H1 (cell line): Measurements from ENCODE around the gene WNT2. TPM values are rescaled to one million over a fixed set of nuclear protein-coding genes. Genes with fewer than 3 reads are reported as not detected.

Experiments used
- CTCF ChIA-PET: fragments of 300-600 bp; sonication (Branson Sonifier 250); formaldehyde crosslinking; loops from one replicate; lab custom pipeline; 2021; ENCODE audit not compliant: partially characterized antibody; lab: Charles Lee
- POLR2A ChIA-PET: fragments of 300-600 bp; sonication (Branson Sonifier 250); formaldehyde crosslinking; loops from one replicate; lab custom pipeline; 2021; ENCODE audit warnings: inconsistent platforms; ENCODE audit not compliant: partially characterized antibody; lab: Charles Lee
- DNase-seq, 2 experiments: peaks; one replicate each; pipeline versions ENCODE4 v3.0.0 to v3.0.0-alpha.2; 2010 to 2022; ENCODE audit warnings: low spot score in 2 of 2, low read depth in 1 of 2, mixed read lengths in 1 of 2
- FAIRE-seq: peaks from 2 replicates; lab custom pipeline; 2011; peaks lifted over from hg19 to GRCh38; lab: Jason Lieb, UNC
- H2AFZ ChIP-seq: 2 replicates; pipeline ENCODE4 v1.8.1; 2012; ENCODE audit warnings: low read length, inconsistent platforms
- H2AK5ac ChIP-seq: 2 replicates; pipeline ENCODE4 v1.6.1; 2013; ENCODE audit warnings: low read depth, low read length
- H2BK120ac ChIP-seq: replicated peaks from 2 replicates; pipeline ENCODE3; 2013; ENCODE audit warnings: low read depth, low read length, inconsistent platforms
- H2BK12ac ChIP-seq: 2 replicates; pipeline ENCODE4 v1.6.1; 2013; ENCODE audit warnings: low read depth, low read length
- H2BK15ac ChIP-seq: 2 replicates; pipeline ENCODE4 v1.6.1; 2013; ENCODE audit warnings: low read length
- H2BK20ac ChIP-seq: 2 replicates; pipeline ENCODE4 v1.6.1; 2013; ENCODE audit warnings: low read length
- H2BK5ac ChIP-seq: 2 replicates; pipeline ENCODE4 v1.6.1; 2013; ENCODE audit warnings: low read depth, low read length
- H3K14ac ChIP-seq: 2 replicates; pipeline ENCODE4 v1.6.1; 2013; ENCODE audit warnings: inconsistent platforms; ENCODE audit not compliant: insufficient read length
- H3K18ac ChIP-seq: 2 replicates; pipeline ENCODE4 v1.6.1; 2013; ENCODE audit warnings: low read length; ENCODE audit errors: extremely low read depth
- H3K23ac ChIP-seq: 2 replicates; pipeline ENCODE4 v1.6.1; 2013; ENCODE audit warnings: inconsistent platforms; ENCODE audit not compliant: insufficient read length
- H3K23me2 ChIP-seq: 2 replicates; pipeline ENCODE4 v1.6.1; 2013; ENCODE audit warnings: low read depth, low read length
- H3K27ac ChIP-seq: 2 replicates; pipeline ENCODE4 v1.6.1; 2011; ENCODE audit warnings: low read depth, low read length, inconsistent platforms
- H3K27me3 ChIP-seq, 4 experiments: replicated peaks in 1 of 4; 1 replicate in 1 of 4; 2 replicates in 3 of 4; pipeline versions ENCODE4 v1.6.1 to v1.8.1; 2011 to 2013; ENCODE audit warnings: low read length in 3 of 4, mild to moderate bottlenecking in 3 of 4, inconsistent platforms in 2 of 4, mixed read lengths in 2 of 4, moderate library complexity in 1 of 4; ENCODE audit not compliant: control insufficient read depth in 3 of 4, insufficient read depth in 3 of 4; ENCODE audit errors: extremely low read depth in 1 of 4
- H3K36me3 ChIP-seq, 4 experiments: 2 replicates each; pipeline versions ENCODE4 v1.6.1 to v1.8.1; 2011 to 2013; ENCODE audit warnings: mild to moderate bottlenecking in 4 of 4, low read length in 3 of 4, moderate library complexity in 2 of 4, control low read depth in 1 of 4, inconsistent platforms in 1 of 4; ENCODE audit not compliant: insufficient read depth in 4 of 4, control insufficient read depth in 2 of 4
- H3K4ac ChIP-seq: replicated peaks from 2 replicates; pipeline ENCODE3; 2013; ENCODE audit warnings: low read length, low read depth, mixed read lengths, inconsistent platforms; ENCODE audit not compliant: insufficient read length
- H3K4me1 ChIP-seq, 4 experiments: replicated peaks in 1 of 4; 1 replicate in 1 of 4; 2 replicates in 3 of 4; pipeline versions ENCODE4 v1.6.1 to v1.8.1; 2011 to 2013; ENCODE audit warnings: low read length in 3 of 4, inconsistent platforms in 2 of 4, mixed read lengths in 1 of 4; ENCODE audit not compliant: insufficient read depth in 4 of 4, control insufficient read depth in 3 of 4
- H3K4me2 ChIP-seq, 2 experiments: 2 replicates each; pipeline versions ENCODE4 v1.6.1 to v1.8.1; 2011 to 2013; ENCODE audit warnings: low read depth in 2 of 2, low read length in 2 of 2, control low read depth in 1 of 2, inconsistent platforms in 1 of 2, mild to moderate bottlenecking in 1 of 2; ENCODE audit not compliant: insufficient read depth in 1 of 2
- H3K4me3 ChIP-seq, 4 experiments: fragments of 200-600, 300-600 bp in 1 of 4; sonication (generic), shearing (Covaris generic), sonication (Bioruptor Twin) in 1 of 4; 2 replicates each; pipeline versions ENCODE4 v1.5.1 to v1.8.1; 2011 to 2016; ENCODE audit warnings: low read length in 4 of 4, low read depth in 3 of 4, control low read depth in 2 of 4, inconsistent platforms in 2 of 4, mild to moderate bottlenecking in 2 of 4, mixed read lengths in 1 of 4, moderate library complexity in 1 of 4; ENCODE audit not compliant: insufficient read depth in 2 of 4; ENCODE audit errors: extremely low read depth in 1 of 4
- H3K56ac ChIP-seq: replicated peaks from 2 replicates; pipeline ENCODE3; 2013; ENCODE audit warnings: low read depth, mild to moderate bottlenecking, mixed read lengths, low read length, inconsistent platforms; ENCODE audit not compliant: insufficient read length
- H3K79me1 ChIP-seq: 2 replicates; pipeline ENCODE4 v1.6.1; 2013; ENCODE audit warnings: low read depth, low read length, control low read depth
- H3K79me2 ChIP-seq, 2 experiments: 2 replicates each; pipeline versions ENCODE4 v1.6.1 to v1.8.1; 2012 to 2013; ENCODE audit warnings: low read length in 2 of 2, mild to moderate bottlenecking in 2 of 2, inconsistent platforms in 1 of 2; ENCODE audit not compliant: insufficient read depth in 2 of 2, control insufficient read depth in 1 of 2
- H3K9ac ChIP-seq, 4 experiments: replicated peaks in 1 of 4; 1 replicate in 1 of 4; 2 replicates in 3 of 4; pipeline versions ENCODE4 v1.6.1 to v1.8.1; 2011 to 2013; ENCODE audit warnings: low read depth in 3 of 4, low read length in 3 of 4, control low read depth in 2 of 4, mild to moderate bottlenecking in 2 of 4, moderate library complexity in 2 of 4, inconsistent platforms in 1 of 4; ENCODE audit errors: extremely low read depth in 1 of 4
- H3K9me3 ChIP-seq, 2 experiments: 2 replicates each; pipeline versions ENCODE4 v1.6.1 to v1.8.1; 2012 to 2013; ENCODE audit warnings: mild to moderate bottlenecking in 2 of 2, moderate library complexity in 2 of 2, control low read depth in 1 of 2, inconsistent platforms in 1 of 2, low read depth in 1 of 2, low read length in 1 of 2, mixed read lengths in 1 of 2; ENCODE audit not compliant: insufficient read depth in 2 of 2
- H4K20me1 ChIP-seq, 2 experiments: replicated peaks in 1 of 2; 2 replicates each; pipeline versions ENCODE3 to v1.8.1; 2011 to 2013; ENCODE audit warnings: inconsistent platforms in 2 of 2, low read length in 2 of 2, mild to moderate bottlenecking in 1 of 2; ENCODE audit not compliant: insufficient read depth in 2 of 2, control insufficient read depth in 1 of 2
- H4K5ac ChIP-seq: 2 replicates; pipeline ENCODE4 v1.6.1; 2013; ENCODE audit warnings: low read length, low read depth, mixed read lengths, inconsistent platforms; ENCODE audit not compliant: insufficient read length
- H4K8ac ChIP-seq: 2 replicates; pipeline ENCODE4 v1.8.0; 2013; ENCODE audit warnings: mild to moderate bottlenecking, moderate library complexity, low read length, inconsistent platforms; ENCODE audit not compliant: insufficient read depth; ENCODE audit errors: extremely low read depth
- H4K91ac ChIP-seq: replicated peaks from 2 replicates; pipeline ENCODE3; 2013; ENCODE audit warnings: low read length, mixed read lengths, inconsistent platforms; ENCODE audit not compliant: insufficient read length
- ATF3 ChIP-seq: IDR thresholded peaks from 2 replicates; pipeline ENCODE4 v1.6.1; 2011; ENCODE audit warnings: low read depth, mild to moderate bottlenecking, low read length; ENCODE audit not compliant: insufficient read depth
- BACH1 ChIP-seq: IDR thresholded peaks from 2 replicates; pipeline ENCODE4 v1.6.1; 2012; ENCODE audit warnings: low read length, improper control_type of control experiment
- FOSL1 ChIP-seq: IDR thresholded peaks from 2 replicates; pipeline ENCODE4 v1.6.1; 2011; ENCODE audit warnings: mild to moderate bottlenecking, low read depth, low read length, moderate library complexity; ENCODE audit not compliant: insufficient read depth
- KDM1A ChIP-seq: fragments of 200-600, 300-600 bp; sonication (generic); IDR thresholded peaks from 2 replicates; pipeline ENCODE4 v1.7.1; 2016; ENCODE audit warnings: mild to moderate bottlenecking, low read length, borderline replicate concordance
- KDM4A ChIP-seq: IDR thresholded peaks from one replicate; pipeline ENCODE4 v1.7.1; 2012; ENCODE audit warnings: low read depth, mild to moderate bottlenecking, moderate library complexity, low read length, inconsistent platforms; ENCODE audit not compliant: severe bottlenecking
- PHF8 ChIP-seq: fragments of 200-600 bp; sonication (generic); conservative IDR thresholded peaks from 2 replicates; pipeline ENCODE4 v1.7.1; 2012; ENCODE audit warnings: low read depth, mild to moderate bottlenecking, inconsistent platforms, low read length, moderate library complexity
- POLR2A ChIP-seq, 2 experiments: IDR thresholded peaks; 1 replicate in 1 of 2; 2 replicates in 1 of 2; pipeline ENCODE4 v1.6.1; 2011; ENCODE audit warnings: low read depth in 2 of 2, low read length in 2 of 2, mild to moderate bottlenecking in 2 of 2; ENCODE audit errors: control extremely low read depth in 1 of 2
- SUZ12 ChIP-seq: fragments of 200-600 bp; sonication (generic); IDR thresholded peaks from 2 replicates; pipeline ENCODE4 v1.6.1; 2012; ENCODE audit warnings: mild to moderate bottlenecking, inconsistent platforms, low read length, moderate library complexity, mixed read lengths
- WGBS, 2 experiments: shearing (Covaris generic) in 1 of 2; methylation state at CpG; one replicate each; pipeline versions ENCODE4 v1.1.6 to v1.1.7; 2013 to 2015; ENCODE audit warnings: low lambda C conversion rate in 2 of 2, mixed read lengths in 2 of 2, inconsistent platforms in 1 of 2, low coverage in 1 of 2, missing lambda C conversion rate in 1 of 2; ENCODE audit not compliant: insufficient replicate concordance in 2 of 2, insufficient coverage in 1 of 2, insufficient read length in 1 of 2; ENCODE audit errors: extremely low coverage in 1 of 2, missing lambda C conversion rate in 1 of 2; 5-methylcytosine and 5-hydroxymethylcytosine counted together
- polyA plus RNA-seq, 7 experiments: library from polyadenylated mRNA; depleted of rRNA in 3 of 7; stranded (reverse) in 5 of 7; unstranded in 2 of 7; fragments of >200 nt in 5 of 7; fragments of 200-250 nt in 2 of 7; gene quantifications; 1 replicate in 5 of 7; 2 replicates in 1 of 7; 4 replicates in 1 of 7; pipeline versions ENCODE4 v1.2.1 to v1.2.3, GENCODE V29; 2011 to 2013; ENCODE audit warnings: missing spikeins in 2 of 7, mixed read lengths in 2 of 7
- total RNA-seq: library from RNA; stranded (reverse); fragmentation: NEBNext Ultra II Directional; extraction: Animal tissue kit (Norgen Biotek cat#: 25700); gene quantifications from 2 replicates; pipeline ENCODE4 v1.2.1, GENCODE V29; 2021
- TF ChIP-seq, protein P1 (sequence below): IDR thresholded peaks from 2 replicates; pipeline ENCODE4 v1.6.1; 2012; ENCODE audit warnings: inconsistent platforms

The WNT2 gene
- total and polyA plus RNA-seq, 2 of the 8 experiments (the other 6 are each of a cell fraction or from before 2014, with no cell fraction given), result not detected

- peak overlapping the region; percentile 32 to 70 (median 45) for H3K4me3 ChIP-seq
- H2AK5ac ChIP-seq, result no peak overlapping the region
- H3K9me3 ChIP-seq, result no peaks in the 10 kb centered on the region
- H2AFZ ChIP-seq, result peak overlapping the region; percentile 62; the same call in 1 of the 2 replicates
- H3K23ac ChIP-seq, result no peak overlapping the region
- WGBS, 2 experiments, result 3% methylated on average over 48 of the region's 67 CpGs; no CpG with 5 or more reads in 1 of the 2 experiments
- no peak overlapping the region for H2BK120ac ChIP-seq
- peak in 1 of 2 experiments; percentile 72 for DNase-seq
- peaks cover 17% of the 10 kb centered on the region for H3K23me2 ChIP-seq
- H3K4me2 ChIP-seq, result peak overlapping the region; percentile 96 to 98
- H3K4me1 ChIP-seq, result peaks cover 0 to 16% (median 4%) of the 10 kb centered on the region in 4 experiments; a peak in 3 of 7 replicates
- no peak overlapping the region; the same call in 1 of the 2 replicates for H2BK15ac ChIP-seq
- no peak for FAIRE-seq
- no peak overlapping the region for H3K9ac ChIP-seq
- H2BK12ac ChIP-seq, result 0 out of 2 replicates have a peak overlapping the region, but pooled peaks have one; percentile 27
- 0 out of 2 replicates have a peak overlapping the region, but pooled peaks have one; percentile 32 for H3K18ac ChIP-seq
- H4K5ac ChIP-seq, result no peak overlapping the region
- H3K79me1 ChIP-seq, result no peaks in the 10 kb centered on the region
- no peaks in the 10 kb centered on the region for H3K79me2 ChIP-seq
- H4K91ac ChIP-seq, result no peak overlapping the region
- H3K56ac ChIP-seq, result no peak overlapping the region
- CTCF ChIA-PET, result interaction anchor here (0.9 to 2.6 kb wide), 10 partner anchors 9 to 153 kb away, joined by 3 to 14 read pairs (median 5); no protein-coding TSS in a partner anchor
- no peak overlapping the region for H3K4ac ChIP-seq
- no peak overlapping the region for H3K14ac ChIP-seq
- H2BK20ac ChIP-seq, result no peak overlapping the region
- H3K36me3 ChIP-seq, result peaks cover 0 to 3% (median 0%) of the 10 kb centered on the region in 4 experiments; a peak in 1 of 8 replicates
- POLR2A ChIA-PET, result no interaction called here
- peaks cover 0 to 5% of the 10 kb centered on the region in 2 experiments for H4K20me1 ChIP-seq
- no peak overlapping the region for H3K27ac ChIP-seq
- 0 out of 2 replicates have a peak overlapping the region, but pooled peaks have one; percentile 4 for H4K8ac ChIP-seq
- H2BK5ac ChIP-seq, result no peak overlapping the region
- peaks cover 51 to 73% (median 69%) of the 10 kb centered on the region in 4 experiments for H3K27me3 ChIP-seq
- TF ChIP-seq KDM4A (peak; percentile 97), FOSL1 (no peak), POLR2A (IDR thresholded peaks at IDR 0.05; ENCODE audit: control extremely low read depth in 1 of 2, low read depth in 2 of 2, low read length in 2 of 2) (no peak), KDM1A (no peak), BACH1 (no peak), PHF8 (0 out of 2 replicates have a peak, but pooled peaks have one; percentile 12), ATF3 (no peak), SUZ12 (peak; percentile 61)
- TF ChIP-seq, protein P1, sequence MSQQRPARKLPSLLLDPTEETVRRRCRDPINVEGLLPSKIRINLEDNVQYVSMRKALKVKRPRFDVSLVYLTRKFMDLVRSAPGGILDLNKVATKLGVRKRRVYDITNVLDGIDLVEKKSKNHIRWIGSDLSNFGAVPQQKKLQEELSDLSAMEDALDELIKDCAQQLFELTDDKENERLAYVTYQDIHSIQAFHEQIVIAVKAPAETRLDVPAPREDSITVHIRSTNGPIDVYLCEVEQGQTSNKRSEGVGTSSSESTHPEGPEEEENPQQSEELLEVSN, result peak; percentile 75
Measured at GRCh38 chr7:117323851-117324711, 1.2 kb upstream of the WNT2 start.
